SIG-M5 (cell line): Measurements from ENCODE around the gene DLEC1.

Experiments used
- DNase-seq: peaks from one replicate; lab custom pipeline; 2025; lab: John Stamatoyannopoulos, UW

Gene DLEC1

GRCh38 chr3:38137615-38138348 lies 98.8 kb downstream of the DLEC1 start:
- no peak for DNase-seq

GRCh38 chr3:38138349-38139190 lies 99.6 kb downstream of the DLEC1 start, which contains the start of gene MYD88:
TSS of gene MYD88 (plus strand) at chr3:38138661. CDS start at chr3:38138701, 40 bp downstream.
- peak; percentile 33 for DNase-seq

- no peak for DNase-seq
These were observed 100.2 kb downstream of the DLEC1 start for GRCh38 chr3:38139191-38139590.

- DNase-seq = no peak
These were observed 100.6 kb downstream of the DLEC1 start for GRCh38 chr3:38139652-38140051.

GRCh38 chr3:38140326-38141172 lies 101.5 kb downstream of the DLEC1 start:
- DNase-seq = no peak

- DNase-seq = no peak
These were observed 102.4 kb downstream of the DLEC1 start for GRCh38 chr3:38141173-38141951.

- no peak for DNase-seq
These were observed 102.9 kb downstream of the DLEC1 start for GRCh38 chr3:38141952-38142273.

- no peak for DNase-seq
These were observed 104.0 kb downstream of the DLEC1 start for GRCh38 chr3:38142959-38143358.

GRCh38 chr3:38143511-38143910 lies 104.5 kb downstream of the DLEC1 start:
- no peak for DNase-seq

GRCh38 chr3:38146504-38146903 lies 107.5 kb downstream of the DLEC1 start:
- DNase-seq = no peak

- DNase-seq = peak; percentile 82
These were observed 108.4 kb downstream of the DLEC1 start for GRCh38 chr3:38147421-38147820.

GRCh38 chr3:38148311-38148882 lies 109.4 kb downstream of the DLEC1 start:
- peak; percentile 19 for DNase-seq

- DNase-seq = peak; percentile 70
These were observed 110.7 kb downstream of the DLEC1 start for GRCh38 chr3:38149708-38150107.

- no peak for DNase-seq
These were observed 111.9 kb downstream of the DLEC1 start for GRCh38 chr3:38150780-38151528.

- no peak for DNase-seq
These were observed 112.8 kb downstream of the DLEC1 start for GRCh38 chr3:38151667-38152265.

- DNase-seq = no peak
These were observed 113.6 kb downstream of the DLEC1 start for GRCh38 chr3:38152609-38153008.

- DNase-seq = no peak
These were observed 114.2 kb downstream of the DLEC1 start for GRCh38 chr3:38153221-38153620.

GRCh38 chr3:38154033-38154494 lies 115.1 kb downstream of the DLEC1 start:
- no peak for DNase-seq

- no peak for DNase-seq
These were observed 115.7 kb downstream of the DLEC1 start for GRCh38 chr3:38154625-38155255.
